Fibroblast of lung (primary cell): ENCODE data around the gene FBLN1. TPM values are rescaled to one million over a fixed set of nuclear protein-coding genes. Genes with fewer than 3 reads are reported as not detected.

Experiments used
- DNase-seq, 2 donors: peaks; one replicate each; pipeline versions ENCODE4 v3.0.0 to v3.0.0-alpha.2; 2010; ENCODE audit warnings: low read depth in 2 of 2
- H2AFZ ChIP-seq: 2 replicates; pipeline ENCODE4 v1.5.1; 2012; ENCODE audit warnings: low read length, control low read depth, inconsistent platforms
- H3K27ac ChIP-seq: 2 replicates; pipeline ENCODE4 v1.5.1; 2011; ENCODE audit warnings: low read length, control low read depth; ENCODE audit not compliant: insufficient read depth
- H3K27me3 ChIP-seq: 2 replicates; pipeline ENCODE4 v1.5.1; 2011; ENCODE audit warnings: mild to moderate bottlenecking, low read length; ENCODE audit not compliant: control insufficient read depth, insufficient read depth
- H3K36me3 ChIP-seq: 2 replicates; pipeline ENCODE4 v1.5.1; 2011; ENCODE audit warnings: low read length; ENCODE audit not compliant: control insufficient read depth, insufficient read depth
- H3K4me1 ChIP-seq: 2 replicates; pipeline ENCODE4 v1.5.1; 2011; ENCODE audit warnings: low read length; ENCODE audit not compliant: control insufficient read depth, insufficient read depth; ENCODE audit errors: extremely low read depth
- H3K4me2 ChIP-seq: 2 replicates; pipeline ENCODE4 v1.5.1; 2011; ENCODE audit warnings: low read length, control low read depth; ENCODE audit not compliant: insufficient read depth; ENCODE audit errors: extremely low read depth
- H3K4me3 ChIP-seq, 4 experiments: fragments of 200-600 bp in 1 of 4; sonication (generic) in 1 of 4; replicated peaks in 1 of 4; 2 replicates each; pipeline ENCODE4 v1.5.1; 2011 to 2016; ENCODE audit warnings: low read length in 4 of 4, low read depth in 3 of 4, mild to moderate bottlenecking in 3 of 4, control low read depth in 2 of 4, inconsistent platforms in 1 of 4, mixed read lengths in 1 of 4; ENCODE audit not compliant: insufficient read depth in 1 of 4; ENCODE audit errors: control extremely low read depth in 1 of 4
- H3K79me2 ChIP-seq: 2 replicates; pipeline ENCODE4 v1.5.1; 2012; ENCODE audit warnings: mild to moderate bottlenecking, low read length, inconsistent platforms; ENCODE audit not compliant: control insufficient read depth, insufficient read depth
- H3K9ac ChIP-seq: 2 replicates; pipeline ENCODE4 v1.5.1; 2011; ENCODE audit warnings: mild to moderate bottlenecking, low read length, control low read depth; ENCODE audit not compliant: insufficient read depth
- H3K9me3 ChIP-seq: 2 replicates; pipeline ENCODE4 v1.5.1; 2012; ENCODE audit warnings: low read depth, low read length; ENCODE audit not compliant: control insufficient read depth, insufficient read depth
- H4K20me1 ChIP-seq: 2 replicates; pipeline ENCODE4 v1.5.1; 2011; ENCODE audit warnings: low read length; ENCODE audit not compliant: control insufficient read depth, insufficient read depth; ENCODE audit errors: extremely low read depth
- CTCF ChIP-seq, 2 donors: IDR thresholded peaks in 1 of 2; conservative IDR thresholded peaks in 1 of 2; 1 replicate in 1 of 2; 2 replicates in 1 of 2; pipeline ENCODE4 v1.5.1; 2011 to 2012; ENCODE audit warnings: low read length in 2 of 2, control low read depth in 1 of 2, inconsistent platforms in 1 of 2, low read depth in 1 of 2, mild to moderate bottlenecking in 1 of 2
- EZH2 ChIP-seq: IDR thresholded peaks from 2 replicates; pipeline ENCODE4 v1.5.1; 2012; ENCODE audit warnings: low read length, control low read depth, mild to moderate bottlenecking; ENCODE audit errors: missing control alignments
- polyA plus RNA-seq, 2 donors: library from polyadenylated mRNA; depleted of rRNA in 1 of 2; stranded (reverse) in 1 of 2; unstranded in 1 of 2; fragments of >200 nt; gene quantifications; 2 replicates each; pipeline ENCODE4 v1.2.1, GENCODE V29; 2011 to 2012; ENCODE audit warnings: missing spikeins in 1 of 2
- total RNA-seq: library from RNA; depleted of rRNA; stranded (reverse); fragments of >200 nt; gene quantifications from 2 replicates; pipeline ENCODE4 v1.2.1, GENCODE V29; 2014

The FBLN1 gene
- total and polyA plus RNA-seq, 2 donors (not counting 1 experiment from before 2014, with no cell fraction given): 134 to 270 TPM

GRCh38 chr22:45550891-45551290 is 48.2 kb downstream of the FBLN1 start:
- peaks cover 5% of the 10 kb centered on the region for H3K36me3 ChIP-seq
- no peaks in the 10 kb centered on the region for H3K27me3 ChIP-seq
- H4K20me1 ChIP-seq: no peaks in the 10 kb centered on the region
- H3K79me2 ChIP-seq: no peaks in the 10 kb centered on the region
- no peak overlapping the region for H3K27ac ChIP-seq
- no peaks in the 10 kb centered on the region for H3K9me3 ChIP-seq
- H2AFZ ChIP-seq: no peak overlapping the region
- H3K4me2 ChIP-seq: no peak overlapping the region
- TF ChIP-seq CTCF (conservative IDR thresholded peaks at IDR 0.05 in 1 of 2, IDR thresholded peaks at IDR 0.05 in 1 of 2; ENCODE audit: low read depth in 1 of 2, low read length in 2 of 2) (no peak), EZH2 (no peak)
- no peak overlapping the region for H3K4me3 ChIP-seq
- no peak overlapping the region for H3K9ac ChIP-seq
- DNase-seq: no peak
- peaks cover 33% of the 10 kb centered on the region for H3K4me1 ChIP-seq

GRCh38 chr22:45551310-45552016 is 48.8 kb downstream of the FBLN1 start:
- no peak for TF ChIP-seq EZH2
- TF ChIP-seq CTCF (conservative IDR thresholded peaks at IDR 0.05 in 1 of 2, IDR thresholded peaks at IDR 0.05 in 1 of 2; ENCODE audit: low read depth in 1 of 2, low read length in 2 of 2): no peak
- DNase-seq: peak in 1 of 2 donors; percentile 44
- H2AFZ ChIP-seq: no peak overlapping the region

GRCh38 chr22:45552017-45552411 is 49.3 kb downstream of the FBLN1 start:
- Histone ChIP-seq H3K4me3 (no peak overlapping the region), H3K27ac (peak overlapping the region; percentile 16), H2AFZ (no peak overlapping the region), H3K36me3 (peaks cover 5% of the 10 kb centered on the region), H3K9ac (no peak overlapping the region), H3K79me2 (no peaks in the 10 kb centered on the region), H3K4me2 (no peak overlapping the region), H3K4me1 (peaks cover 33% of the 10 kb centered on the region), H3K27me3 (no peaks in the 10 kb centered on the region), H4K20me1 (no peaks in the 10 kb centered on the region), H3K9me3 (no peaks in the 10 kb centered on the region)
- no peak for DNase-seq
- TF ChIP-seq CTCF (conservative IDR thresholded peaks at IDR 0.05 in 1 of 2, IDR thresholded peaks at IDR 0.05 in 1 of 2; ENCODE audit: low read depth in 1 of 2, low read length in 2 of 2): no peak

More at GRCh38 chr22:45551310-45552016, 48.8 kb downstream of the FBLN1 start:
- Histone ChIP-seq H3K9me3 (no peaks in the 10 kb centered on the region), H3K79me2 (no peaks in the 10 kb centered on the region), H3K27me3 (no peaks in the 10 kb centered on the region), H3K27ac (no peak overlapping the region), H3K9ac (no peak overlapping the region), H3K4me1 (peaks cover 33% of the 10 kb centered on the region), H4K20me1 (no peaks in the 10 kb centered on the region), H3K4me3 (no peak overlapping the region), H3K4me2 (no peak overlapping the region), H3K36me3 (peaks cover 5% of the 10 kb centered on the region)
